HUES64 (cell line): ENCODE measurements around the gene BRPF1.

ENCODE experiments used
- H3K27ac ChIP-seq: 2 replicates; pipeline ENCODE4 v1.7.0; 2013; ENCODE audit warnings: low read depth, low read length, inconsistent platforms
- H3K27me3 ChIP-seq: 2 replicates; pipeline ENCODE4 v1.6.1; 2013; ENCODE audit warnings: mild to moderate bottlenecking, low read length; ENCODE audit not compliant: insufficient read depth
- H3K36me3 ChIP-seq: 2 replicates; pipeline ENCODE4 v1.6.1; 2013; ENCODE audit warnings: mild to moderate bottlenecking, low read length; ENCODE audit not compliant: insufficient read depth
- H3K4me1 ChIP-seq: 2 replicates; pipeline ENCODE4 v1.6.1; 2013; ENCODE audit warnings: mild to moderate bottlenecking, low read length, moderate library complexity; ENCODE audit not compliant: insufficient read depth
- H3K4me3 ChIP-seq: 2 replicates; pipeline ENCODE4 v1.5.1; 2013; ENCODE audit warnings: mild to moderate bottlenecking, low read length, moderate library complexity
- H3K9ac ChIP-seq: 2 replicates; pipeline ENCODE4 v1.6.1; 2013; ENCODE audit warnings: mild to moderate bottlenecking, low read depth, low read length
- H3K9me3 ChIP-seq: 2 replicates; pipeline ENCODE4 v1.6.1; 2013; ENCODE audit warnings: low read depth, low read length; ENCODE audit not compliant: insufficient read depth
- WGBS: fragments of 150-250, 120-280 bp; methylation state at CpG from one replicate; pipeline ENCODE4 v1.1.7; 2013; ENCODE audit warnings: missing lambda C conversion rate; 5-methylcytosine and 5-hydroxymethylcytosine counted together

The BRPF1 gene

GRCh38 chr3:9718118-9718517, 13.4 kb upstream of the BRPF1 start:
- H3K36me3 ChIP-seq = no peaks in the 10 kb centered on the region
- WGBS = 66% methylated on average over 4 of the region's 4 CpGs
- no peak overlapping the region for H3K4me3 ChIP-seq
- H3K27me3 ChIP-seq = no peaks in the 10 kb centered on the region
- H3K4me1 ChIP-seq = no peaks in the 10 kb centered on the region
- H3K27ac ChIP-seq = no peak overlapping the region
- no peaks in the 10 kb centered on the region for H3K9me3 ChIP-seq
- H3K9ac ChIP-seq = no peak overlapping the region

- Histone ChIP-seq H3K36me3 (no peaks in the 10 kb centered on the region), H3K9ac (no peak overlapping the region), H3K27me3 (no peaks in the 10 kb centered on the region), H3K27ac (no peak overlapping the region), H3K9me3 (no peaks in the 10 kb centered on the region), H3K4me3 (no peak overlapping the region), H3K4me1 (no peaks in the 10 kb centered on the region; the same call in 1 of the 2 replicates)
- WGBS = 59% methylated on average over 7 of the region's 7 CpGs
Observed at GRCh38 chr3:9721015-9721699, 10.4 kb upstream of the BRPF1 start.

- 95% methylated on average over 2 of the region's 2 CpGs for WGBS
- no peaks in the 10 kb centered on the region for H3K36me3 ChIP-seq
- no peaks in the 10 kb centered on the region for H3K27me3 ChIP-seq
- no peaks in the 10 kb centered on the region for H3K9me3 ChIP-seq
- H3K4me3 ChIP-seq = no peak overlapping the region
- H3K4me1 ChIP-seq = no peaks in the 10 kb centered on the region; the same call in 1 of the 2 replicates
- no peak overlapping the region for H3K9ac ChIP-seq
- H3K27ac ChIP-seq = no peak overlapping the region
Observed at GRCh38 chr3:9721700-9722060, 9.9 kb upstream of the BRPF1 start.

- 95% methylated on average over 4 of the region's 4 CpGs for WGBS
- Histone ChIP-seq H3K4me3 (no peak overlapping the region), H3K9me3 (no peaks in the 10 kb centered on the region), H3K4me1 (no peaks in the 10 kb centered on the region; the same call in 1 of the 2 replicates), H3K9ac (no peak overlapping the region), H3K36me3 (no peaks in the 10 kb centered on the region), H3K27ac (no peak overlapping the region), H3K27me3 (no peaks in the 10 kb centered on the region)
Observed at GRCh38 chr3:9725775-9726515, 5.6 kb upstream of the BRPF1 start.

- Histone ChIP-seq H3K4me3 (peak overlapping the region; percentile 47), H3K9me3 (no peaks in the 10 kb centered on the region), H3K27me3 (no peaks in the 10 kb centered on the region), H3K27ac (no peak overlapping the region), H3K4me1 (no peaks in the 10 kb centered on the region; the same call in 1 of the 2 replicates), H3K9ac (no peak overlapping the region), H3K36me3 (no peaks in the 10 kb centered on the region)
- 13% methylated on average over 11 of the region's 11 CpGs for WGBS
Observed at GRCh38 chr3:9727041-9727595, 4.4 kb upstream of the BRPF1 start.

- 84% methylated on average over 2 of the region's 2 CpGs for WGBS
- H3K9ac ChIP-seq = no peak overlapping the region
Observed at GRCh38 chr3:9727743-9728142, 3.8 kb upstream of the BRPF1 start.

GRCh38 chr3:9729419-9729818, 2.1 kb upstream of the BRPF1 start:
- peaks cover 5% of the 10 kb centered on the region; the same call in 1 of the 2 replicates for H3K4me1 ChIP-seq

More at GRCh38 chr3:9727743-9728142, 3.8 kb upstream of the BRPF1 start:
- Histone ChIP-seq H3K27ac (no peak overlapping the region), H3K4me1 (peaks cover 4% of the 10 kb centered on the region; the same call in 1 of the 2 replicates), H3K4me3 (no peak overlapping the region), H3K36me3 (no peaks in the 10 kb centered on the region), H3K27me3 (no peaks in the 10 kb centered on the region), H3K9me3 (no peaks in the 10 kb centered on the region)

GRCh38 chr3:9730657-9731205, 804 bp upstream of the BRPF1 start:
- H3K27ac ChIP-seq = no peak overlapping the region; the same call in 1 of the 2 replicates
- peak overlapping the region; percentile 11; the same call in 1 of the 2 replicates for H3K9ac ChIP-seq
- 3% methylated on average over 16 of the region's 17 CpGs for WGBS
- no peaks in the 10 kb centered on the region for H3K9me3 ChIP-seq
- H3K4me1 ChIP-seq = peaks cover 5% of the 10 kb centered on the region; the same call in 1 of the 2 replicates
- H3K4me3 ChIP-seq = peak overlapping the region; percentile 58
- H3K27me3 ChIP-seq = no peaks in the 10 kb centered on the region
- peaks cover 18% of the 10 kb centered on the region for H3K36me3 ChIP-seq

More at GRCh38 chr3:9729419-9729818, 2.1 kb upstream of the BRPF1 start:
- Histone ChIP-seq H3K27me3 (no peaks in the 10 kb centered on the region), H3K36me3 (peaks cover 5% of the 10 kb centered on the region), H3K9me3 (no peaks in the 10 kb centered on the region), H3K27ac (no peak overlapping the region), H3K9ac (no peak overlapping the region), H3K4me3 (no peak overlapping the region)
- WGBS = 89% methylated on average over 10 of the region's 10 CpGs

DNA sequence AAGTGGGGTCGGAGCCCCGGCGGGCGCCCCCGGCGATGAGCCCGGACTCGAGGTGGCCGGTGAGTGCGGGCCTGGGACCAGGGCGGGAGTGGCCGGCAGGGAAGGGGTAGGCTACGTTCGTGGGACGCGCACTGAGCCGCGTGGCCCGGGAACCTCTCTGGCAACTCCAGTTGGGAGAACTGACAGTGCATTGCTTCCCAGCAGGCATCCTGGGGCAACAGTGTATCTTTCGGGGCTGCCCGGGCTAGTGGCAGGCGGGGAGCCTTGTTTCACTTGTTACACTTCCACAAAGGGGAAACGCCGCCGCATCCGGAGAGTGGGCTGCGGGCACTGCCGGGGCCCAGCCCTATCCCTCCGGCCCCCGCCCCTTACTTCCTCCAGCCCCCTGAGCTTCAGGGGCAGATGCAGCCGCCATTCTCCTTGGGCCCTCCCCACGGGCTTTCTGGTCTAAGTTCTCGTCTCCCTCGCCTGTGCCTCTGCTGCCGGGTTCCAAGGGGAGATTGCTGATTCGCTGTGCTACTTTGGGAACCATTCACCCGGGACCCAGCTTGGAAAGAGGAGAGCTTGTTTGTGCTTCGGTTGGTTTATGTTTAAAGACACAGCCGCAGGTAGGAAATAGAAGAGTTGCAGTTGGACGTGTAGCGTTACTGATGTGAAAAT, 675 bp downstream of the BRPF1 start:
- no peaks in the 10 kb centered on the region for H3K9me3 ChIP-seq
- H3K36me3 ChIP-seq = peaks cover 31% of the 10 kb centered on the region
- peaks cover 5% of the 10 kb centered on the region; the same call in 1 of the 2 replicates for H3K4me1 ChIP-seq
- H3K27me3 ChIP-seq = no peaks in the 10 kb centered on the region
- WGBS = 6% methylated on average over 41 of the region's 41 CpGs
- peak overlapping the region; percentile 98 for H3K27ac ChIP-seq
- peak overlapping the region; percentile 95 for H3K4me3 ChIP-seq
- peak overlapping the region; percentile 100 for H3K9ac ChIP-seq

DNA sequence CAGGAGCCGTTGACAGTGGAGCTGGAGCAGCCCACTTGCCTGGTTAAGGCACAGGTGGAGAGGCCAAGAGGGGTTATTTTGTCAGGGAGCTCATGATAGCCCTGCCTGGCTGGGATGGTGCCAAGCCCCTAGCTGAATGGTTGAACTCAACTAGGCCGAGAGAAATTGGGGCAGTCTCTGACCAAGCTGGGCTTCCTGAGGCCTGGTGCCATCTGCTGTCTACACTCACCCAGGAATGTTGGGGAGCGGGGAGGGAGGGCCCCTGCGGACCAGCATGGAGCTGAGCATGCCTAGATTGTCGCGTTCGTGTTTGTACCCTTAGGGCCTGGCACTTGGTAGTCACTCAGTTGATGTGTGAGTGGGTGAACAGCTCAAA, 1.2 kb downstream of the BRPF1 start:
- Histone ChIP-seq H3K9me3 (no peaks in the 10 kb centered on the region), H3K27me3 (no peaks in the 10 kb centered on the region), H3K4me3 (peak overlapping the region; percentile 95), H3K36me3 (peaks cover 36% of the 10 kb centered on the region), H3K9ac (peak overlapping the region; percentile 100), H3K27ac (no peak overlapping the region), H3K4me1 (peaks cover 5% of the 10 kb centered on the region; the same call in 1 of the 2 replicates)
- WGBS = 72% methylated on average over 7 of the region's 7 CpGs
